ENCODE results near the gene SLCO4A1. TPM values are rescaled to one million over a fixed set of nuclear protein-coding genes. Genes with fewer than 3 reads are reported as not detected.

Gene SLCO4A1
- total RNA-seq, 1 donor from 2014 or later = 1.2 TPM

- Mint-ChIP-seq H3K4me3 (ENCODE audit: unreplicated experiment) (no peak overlapping the region), H3K27ac (ENCODE audit: unreplicated experiment) (no peak overlapping the region), H3K9me3 (ENCODE audit: unreplicated experiment) (no peaks in the 10 kb centered on the region), H3K27me3 (ENCODE audit: unreplicated experiment) (peaks cover 14% of the 10 kb centered on the region), H3K36me3 (ENCODE audit: unreplicated experiment) (no peaks in the 10 kb centered on the region), H3K4me1 (ENCODE audit: unreplicated experiment) (peaks cover 14% of the 10 kb centered on the region)
- TF ChIP-seq, protein P1, sequence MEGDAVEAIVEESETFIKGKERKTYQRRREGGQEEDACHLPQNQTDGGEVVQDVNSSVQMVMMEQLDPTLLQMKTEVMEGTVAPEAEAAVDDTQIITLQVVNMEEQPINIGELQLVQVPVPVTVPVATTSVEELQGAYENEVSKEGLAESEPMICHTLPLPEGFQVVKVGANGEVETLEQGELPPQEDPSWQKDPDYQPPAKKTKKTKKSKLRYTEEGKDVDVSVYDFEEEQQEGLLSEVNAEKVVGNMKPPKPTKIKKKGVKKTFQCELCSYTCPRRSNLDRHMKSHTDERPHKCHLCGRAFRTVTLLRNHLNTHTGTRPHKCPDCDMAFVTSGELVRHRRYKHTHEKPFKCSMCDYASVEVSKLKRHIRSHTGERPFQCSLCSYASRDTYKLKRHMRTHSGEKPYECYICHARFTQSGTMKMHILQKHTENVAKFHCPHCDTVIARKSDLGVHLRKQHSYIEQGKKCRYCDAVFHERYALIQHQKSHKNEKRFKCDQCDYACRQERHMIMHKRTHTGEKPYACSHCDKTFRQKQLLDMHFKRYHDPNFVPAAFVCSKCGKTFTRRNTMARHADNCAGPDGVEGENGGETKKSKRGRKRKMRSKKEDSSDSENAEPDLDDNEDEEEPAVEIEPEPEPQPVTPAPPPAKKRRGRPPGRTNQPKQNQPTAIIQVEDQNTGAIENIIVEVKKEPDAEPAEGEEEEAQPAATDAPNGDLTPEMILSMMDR (IDR thresholded peaks at IDR 0.05) = no peak
- DNase-seq (ENCODE audit: extremely low spot score, unreplicated experiment) = no peak
These were observed 57.0 kb downstream of the SLCO4A1 start for GRCh38 chr20:62699296-62699695.

GRCh38 chr20:62699741-62700140 is 57.4 kb downstream of the SLCO4A1 start:
- no peak for DNase-seq (ENCODE audit: extremely low spot score, unreplicated experiment)
- TF ChIP-seq, protein P1 (IDR thresholded peaks at IDR 0.05) = no peak
- H3K4me1 Mint-ChIP-seq (ENCODE audit: unreplicated experiment) = peaks cover 18% of the 10 kb centered on the region
- H3K36me3 Mint-ChIP-seq (ENCODE audit: unreplicated experiment) = no peaks in the 10 kb centered on the region
- H3K27me3 Mint-ChIP-seq (ENCODE audit: unreplicated experiment) = peaks cover 14% of the 10 kb centered on the region
- H3K27ac Mint-ChIP-seq (ENCODE audit: unreplicated experiment) = no peak overlapping the region
- no peak overlapping the region for H3K4me3 Mint-ChIP-seq (ENCODE audit: unreplicated experiment)
- no peaks in the 10 kb centered on the region for H3K9me3 Mint-ChIP-seq (ENCODE audit: unreplicated experiment)

- Mint-ChIP-seq H3K27ac (ENCODE audit: unreplicated experiment) (no peak overlapping the region), H3K9me3 (ENCODE audit: unreplicated experiment) (no peaks in the 10 kb centered on the region), H3K4me3 (ENCODE audit: unreplicated experiment) (no peak overlapping the region), H3K4me1 (ENCODE audit: unreplicated experiment) (peaks cover 22% of the 10 kb centered on the region), H3K36me3 (ENCODE audit: unreplicated experiment) (no peaks in the 10 kb centered on the region), H3K27me3 (ENCODE audit: unreplicated experiment) (peaks cover 12% of the 10 kb centered on the region)
- DNase-seq (ENCODE audit: extremely low spot score, unreplicated experiment) = no peak
- TF ChIP-seq, protein P1 (IDR thresholded peaks at IDR 0.05) = no peak
These were observed 58.1 kb downstream of the SLCO4A1 start for GRCh38 chr20:62700261-62700930.

DNA sequence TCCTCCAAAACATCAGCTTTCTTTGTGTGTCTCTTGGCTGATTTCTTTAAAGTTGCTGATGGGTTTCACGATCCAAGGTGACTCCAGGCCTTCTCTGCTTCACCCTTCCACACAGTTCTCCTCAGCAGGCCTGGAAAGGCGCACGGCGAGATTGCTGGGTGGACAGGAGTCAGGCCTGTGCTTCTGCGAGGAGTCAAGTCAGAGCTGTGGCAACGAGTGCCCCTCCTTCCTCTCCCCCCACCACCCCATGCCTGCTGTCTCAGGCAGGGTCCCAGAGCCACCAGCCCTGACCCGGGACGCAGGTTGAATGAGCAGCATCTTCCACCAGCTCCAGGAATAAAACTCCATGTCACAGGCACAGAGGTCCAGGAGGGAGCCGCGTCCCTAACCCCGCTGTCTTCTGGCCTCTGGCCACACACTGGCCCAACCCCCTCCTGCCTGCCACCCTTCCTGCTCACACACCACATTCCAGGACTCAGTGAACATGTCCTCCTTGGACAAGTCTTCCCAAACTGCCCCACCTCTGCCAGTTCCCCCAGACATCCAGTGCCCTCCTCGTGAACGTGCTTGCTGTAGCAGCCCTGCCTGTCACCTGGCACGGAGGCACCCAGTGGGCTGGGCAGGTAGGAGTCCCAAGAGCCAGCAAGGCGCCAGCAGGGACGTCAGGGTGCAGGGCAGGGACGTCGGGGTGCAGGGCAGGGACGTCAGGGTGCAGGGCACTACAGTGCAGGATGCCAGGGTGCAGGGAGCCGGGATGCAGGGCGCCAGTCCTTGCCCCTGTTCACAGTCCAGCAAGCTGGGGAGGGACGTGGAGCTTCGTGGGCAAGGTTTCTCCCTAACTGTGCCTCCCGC is 59.1 kb downstream of the SLCO4A1 start:
- Mint-ChIP-seq H3K27ac (ENCODE audit: unreplicated experiment) (no peak overlapping the region), H3K9me3 (ENCODE audit: unreplicated experiment) (no peaks in the 10 kb centered on the region), H3K4me1 (ENCODE audit: unreplicated experiment) (peaks cover 22% of the 10 kb centered on the region), H3K4me3 (ENCODE audit: unreplicated experiment) (no peak overlapping the region), H3K36me3 (ENCODE audit: unreplicated experiment) (no peaks in the 10 kb centered on the region), H3K27me3 (ENCODE audit: unreplicated experiment) (peaks cover 10% of the 10 kb centered on the region)
- TF ChIP-seq, protein P1 (IDR thresholded peaks at IDR 0.05) = no peak
- no peak for DNase-seq (ENCODE audit: extremely low spot score, unreplicated experiment)

- TF ChIP-seq, protein P1 (IDR thresholded peaks at IDR 0.05) = no peak
- Mint-ChIP-seq H3K4me3 (ENCODE audit: unreplicated experiment) (no peak overlapping the region), H3K36me3 (ENCODE audit: unreplicated experiment) (no peaks in the 10 kb centered on the region), H3K27me3 (ENCODE audit: unreplicated experiment) (peaks cover 9% of the 10 kb centered on the region), H3K27ac (ENCODE audit: unreplicated experiment) (no peak overlapping the region), H3K9me3 (ENCODE audit: unreplicated experiment) (no peaks in the 10 kb centered on the region), H3K4me1 (ENCODE audit: unreplicated experiment) (peaks cover 22% of the 10 kb centered on the region)
- no peak for DNase-seq (ENCODE audit: extremely low spot score, unreplicated experiment)
These were observed 59.7 kb downstream of the SLCO4A1 start for GRCh38 chr20:62702013-62702300.
